Heart left ventricle (tissue), 16 donors: ENCODE measurements around the gene VIT. TPM values are rescaled to one million over a fixed set of nuclear protein-coding genes. Genes with fewer than 3 reads are reported as not detected.

Experiments used
- ATAC-seq, 4 donors: fragments of 200-7000 bp; cut with Tn5 transposase; one replicate each; pipeline ENCODE4 v1.9.1; 2020 to 2022; ENCODE audit warnings: moderate library complexity in 4 of 4, mild to moderate bottlenecking in 3 of 4, moderate number of reproducible peaks in 1 of 4
- DNase-seq, 5 donors: peaks; one replicate each; pipeline ENCODE4 v3.0.0-alpha.2; 2020
- H3K27ac ChIP-seq, 12 donors: fragments of 200-600 bp; sonication (generic) in 4 of 12; one replicate each; pipeline versions ENCODE4 v1.5.0 to v1.8.0; 2016 to 2022; ENCODE audit warnings: mild to moderate bottlenecking in 2 of 12
- H3K27me3 ChIP-seq, 9 donors: fragments of 200-600 bp; sonication (generic) in 2 of 9; one replicate each; pipeline versions ENCODE4 v1.5.1 to v1.8.0; 2016 to 2022; ENCODE audit warnings: mild to moderate bottlenecking in 3 of 9
- H3K36me3 ChIP-seq, 9 donors: fragments of 200-600 bp; sonication (generic) in 2 of 9; one replicate each; pipeline versions ENCODE4 v1.5.0 to v1.8.0; 2018 to 2022; ENCODE audit warnings: mild to moderate bottlenecking in 2 of 9
- H3K4me1 ChIP-seq, 12 donors: fragments of 200-600 bp; sonication (generic) in 4 of 12; one replicate each; pipeline versions ENCODE4 v1.5.0 to v1.8.0; 2016 to 2022; ENCODE audit warnings: mild to moderate bottlenecking in 3 of 12
- H3K4me3 ChIP-seq, 12 donors: fragments of 200-600 bp; sonication (generic) in 4 of 12; one replicate each; pipeline versions ENCODE4 v1.5.0 to v1.8.0; 2017 to 2022; ENCODE audit warnings: mild to moderate bottlenecking in 9 of 12, moderate library complexity in 4 of 12
- H3K9me3 ChIP-seq, 12 donors: fragments of 200-600 bp; sonication (generic) in 4 of 12; one replicate each; pipeline versions ENCODE4 v1.5.0 to v1.8.0; 2016 to 2022; ENCODE audit warnings: mild to moderate bottlenecking in 1 of 12
- POLR2A ChIP-seq, 2 donors: fragments of 450-650 bp; IDR thresholded peaks; one replicate each; pipeline ENCODE4 v1.6.1; 2017; ENCODE audit warnings: antibody characterized with exemption in 2 of 2, mild to moderate bottlenecking in 2 of 2, moderate library complexity in 2 of 2
- WGBS, 4 donors: extraction: QIAGEN DNeasy Blood & Tissue Kit in 2 of 4; methylation state at CpG; one replicate each; pipeline versions ENCODE4 v1.1.5 to v1.1.7; 2013 to 2018; 5-methylcytosine and 5-hydroxymethylcytosine counted together
- intact Hi-C, 10 donors: fragments of 100-400 bp; cut with DNase I; formaldehyde crosslinking; loops; one replicate each; pipeline versions ENCODE4 v1.11.1 to v1.14.2; 2022
- polyA plus RNA-seq, 2 donors: library from polyadenylated mRNA; stranded (reverse); fragments of 200-250 nt; gene quantifications; one replicate each; pipeline ENCODE4 v1.2.3, GENCODE V29; 2013
- total RNA-seq, 9 donors: library from RNA; depleted of rRNA in 2 of 9; stranded (reverse); fragments of >200 nt in 2 of 9; fragmentation: NEBNext Ultra II Directional in 3 of 9; extraction: Animal tissue kit (Norgen Biotek cat#: 25700) in 3 of 9; gene quantifications; one replicate each; pipeline versions ENCODE4 v1.1.0 to v1.2.4, GENCODE V29; 2016 to 2023
- TF ChIP-seq, protein P1 (sequence below), 12 donors: fragments of 200-600 bp; sonication (generic) in 4 of 12; IDR thresholded peaks; one replicate each; pipeline versions ENCODE4 v1.5.0 to v1.8.0; 2018 to 2022; ENCODE audit warnings: antibody characterized with exemption in 12 of 12, mild to moderate bottlenecking in 5 of 12
- donor health status: ischemic (EF 13 %, LVEDD 7.1; RV severe dilation, severe dysfunction).
- donor health status: healthy with polysubstance abuse.
- donor health status: DM: no; HTN: yes; CAD: no.
- donor health status: DM: no; HTN: no; CAD: no.
- donor health status: ischemic (EF 25% LVEDD 6.9; RV normal size, moderate dysfunction).
- donor health status: ischemic (EF 25% LVEDD 5.7; RV mildly dilated, moderate dysfunction).
- donor health status: healthy.
- donor health status: DM: yes; HTN: yes; CAD: no.
- donor health status: ischemic (EF 35%, LVEDD 5.7; RV mildly dilated, moderate dysfunction).
- donor health status: nonischemic (EF 11% LVEDD 7.7; RV severe dilation, severe dysfunction).
- donor health status: DM: yes; HTN: yes; CAD: no.
- donor health status: PGD.
- donor health status: ischemic (EF 29% LVEDD 5.4; RV normal size, mild dysfunction).
- donor health status: nonischemic (EF 23%, LVEDD 6.1; RV moderate dilation, normal function).

VIT gene
- total and polyA plus RNA-seq, 11 donors: 1.0 to 34.9 (median 4.9) TPM

- DNase-seq (peak in 4 of 5 donors; percentile 28 to 54 (median 38)), ATAC-seq (peak; percentile 28 to 65 (median 60))
- TF ChIP-seq, protein P1, sequence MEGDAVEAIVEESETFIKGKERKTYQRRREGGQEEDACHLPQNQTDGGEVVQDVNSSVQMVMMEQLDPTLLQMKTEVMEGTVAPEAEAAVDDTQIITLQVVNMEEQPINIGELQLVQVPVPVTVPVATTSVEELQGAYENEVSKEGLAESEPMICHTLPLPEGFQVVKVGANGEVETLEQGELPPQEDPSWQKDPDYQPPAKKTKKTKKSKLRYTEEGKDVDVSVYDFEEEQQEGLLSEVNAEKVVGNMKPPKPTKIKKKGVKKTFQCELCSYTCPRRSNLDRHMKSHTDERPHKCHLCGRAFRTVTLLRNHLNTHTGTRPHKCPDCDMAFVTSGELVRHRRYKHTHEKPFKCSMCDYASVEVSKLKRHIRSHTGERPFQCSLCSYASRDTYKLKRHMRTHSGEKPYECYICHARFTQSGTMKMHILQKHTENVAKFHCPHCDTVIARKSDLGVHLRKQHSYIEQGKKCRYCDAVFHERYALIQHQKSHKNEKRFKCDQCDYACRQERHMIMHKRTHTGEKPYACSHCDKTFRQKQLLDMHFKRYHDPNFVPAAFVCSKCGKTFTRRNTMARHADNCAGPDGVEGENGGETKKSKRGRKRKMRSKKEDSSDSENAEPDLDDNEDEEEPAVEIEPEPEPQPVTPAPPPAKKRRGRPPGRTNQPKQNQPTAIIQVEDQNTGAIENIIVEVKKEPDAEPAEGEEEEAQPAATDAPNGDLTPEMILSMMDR (IDR thresholded peaks at IDR 0.05): peak; percentile 83 to 97 (median 94)
- no peak for TF ChIP-seq POLR2A (IDR thresholded peaks at IDR 0.05)
- H3K27me3 ChIP-seq: no peaks in the 10 kb centered on the region
- no peak overlapping the region for H3K4me3 ChIP-seq
- WGBS, 4 donors: 34 to 36% (median 35%) methylated on average over 5 of the region's 5 CpGs
- H3K27ac ChIP-seq: no peak overlapping the region
- no peaks in the 10 kb centered on the region for H3K36me3 ChIP-seq
- H3K9me3 ChIP-seq: no peaks in the 10 kb centered on the region
- intact Hi-C loops: loop anchor here in 5 of 10 donors (5.0 to 10.0 kb wide), 3 partner anchors 220 to 433 kb away; partner anchors contain the start of gene CRIM1 (in 2 of the 5)
- H3K4me1 ChIP-seq: peaks cover 0 to 19% (median 0%) of the 10 kb centered on the region in 12 donors
Observed at GRCh38 chr2:36785179-36785795, 88.8 kb downstream of the VIT start.

DNA sequence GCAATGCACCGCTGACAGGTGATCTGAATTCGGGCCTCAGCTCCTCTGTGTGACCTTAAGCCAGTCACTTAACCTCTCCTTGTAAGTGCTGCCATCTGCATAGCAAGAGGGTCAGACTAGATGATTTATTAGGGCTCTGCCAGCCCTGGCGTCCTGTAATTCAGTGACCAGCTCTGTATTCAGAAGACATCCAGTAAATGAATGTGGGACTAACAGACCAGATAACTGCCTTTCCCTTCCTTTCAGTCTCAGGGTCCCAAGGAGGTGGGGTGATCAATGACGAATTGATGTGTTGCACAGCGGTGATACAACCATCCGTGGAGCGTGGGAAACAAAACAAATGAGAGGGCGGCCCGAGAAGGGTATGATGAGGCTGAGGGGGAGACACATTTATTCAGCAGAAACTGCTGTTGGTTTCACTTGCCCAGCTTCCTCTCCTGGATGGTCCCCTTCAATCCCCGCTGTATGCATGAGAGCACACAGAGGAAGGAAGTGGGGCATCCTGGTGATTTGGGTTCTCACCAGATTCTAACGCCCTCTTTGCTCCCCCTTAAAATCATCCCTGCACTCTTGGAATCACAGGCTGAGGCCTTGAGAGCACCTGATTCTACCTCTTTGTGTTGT is 92.8 kb downstream of the VIT start:
- Histone ChIP-seq H3K9me3 (no peaks in the 10 kb centered on the region), H3K27ac (no peak overlapping the region), H3K4me1 (peaks cover 0 to 6% (median 0%) of the 10 kb centered on the region in 12 donors), H3K27me3 (no peaks in the 10 kb centered on the region), H3K4me3 (no peak overlapping the region), H3K36me3 (no peaks in the 10 kb centered on the region)
- no peak for DNase-seq
- ATAC-seq: no peak
- 74 to 82% (median 78%) methylated on average over 11 of the region's 11 CpGs for WGBS, 4 donors
- intact Hi-C loops: loop anchor here in 5 of 10 donors (5.0 to 10.0 kb wide), 3 partner anchors 216 to 437 kb away; partner anchors contain the start of gene CRIM1 (in 2 of the 5)
- TF ChIP-seq, protein P1 (IDR thresholded peaks at IDR 0.05): no peak
- TF ChIP-seq POLR2A (IDR thresholded peaks at IDR 0.05): no peak

DNA sequence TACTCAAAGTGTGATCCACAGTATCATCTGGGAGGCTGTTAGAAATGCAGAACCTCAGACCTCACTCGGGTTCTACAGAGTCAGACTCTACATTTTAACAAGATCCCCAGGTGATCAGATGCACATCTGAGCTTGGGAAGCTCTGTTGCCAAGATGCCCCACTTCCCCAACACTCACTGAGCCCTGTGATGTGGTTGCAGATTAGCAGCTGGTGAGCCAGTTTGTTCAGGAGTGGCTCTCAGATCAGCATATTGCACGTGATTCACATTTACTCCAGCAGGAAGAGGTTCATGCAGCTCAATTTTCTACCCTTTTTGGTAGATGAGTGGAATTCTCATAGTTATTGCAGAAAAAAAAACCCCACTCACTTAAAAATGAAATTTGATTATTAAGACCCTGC is 96.4 kb downstream of the VIT start:
- 67 to 80% (median 70%) methylated on average over 2 of the region's 2 CpGs for WGBS, 4 donors
- ATAC-seq: no peak
- no peaks in the 10 kb centered on the region for H3K9me3 ChIP-seq
- no peak overlapping the region for H3K27ac ChIP-seq
- no peak overlapping the region for H3K4me3 ChIP-seq
- TF ChIP-seq, protein P1 (IDR thresholded peaks at IDR 0.05): no peak
- TF ChIP-seq POLR2A (IDR thresholded peaks at IDR 0.05): no peak
- no peaks in the 10 kb centered on the region for H3K36me3 ChIP-seq
- no peaks in the 10 kb centered on the region for H3K4me1 ChIP-seq
- no peaks in the 10 kb centered on the region for H3K27me3 ChIP-seq
- intact Hi-C loops: no loop called here
- DNase-seq: no peak

DNA sequence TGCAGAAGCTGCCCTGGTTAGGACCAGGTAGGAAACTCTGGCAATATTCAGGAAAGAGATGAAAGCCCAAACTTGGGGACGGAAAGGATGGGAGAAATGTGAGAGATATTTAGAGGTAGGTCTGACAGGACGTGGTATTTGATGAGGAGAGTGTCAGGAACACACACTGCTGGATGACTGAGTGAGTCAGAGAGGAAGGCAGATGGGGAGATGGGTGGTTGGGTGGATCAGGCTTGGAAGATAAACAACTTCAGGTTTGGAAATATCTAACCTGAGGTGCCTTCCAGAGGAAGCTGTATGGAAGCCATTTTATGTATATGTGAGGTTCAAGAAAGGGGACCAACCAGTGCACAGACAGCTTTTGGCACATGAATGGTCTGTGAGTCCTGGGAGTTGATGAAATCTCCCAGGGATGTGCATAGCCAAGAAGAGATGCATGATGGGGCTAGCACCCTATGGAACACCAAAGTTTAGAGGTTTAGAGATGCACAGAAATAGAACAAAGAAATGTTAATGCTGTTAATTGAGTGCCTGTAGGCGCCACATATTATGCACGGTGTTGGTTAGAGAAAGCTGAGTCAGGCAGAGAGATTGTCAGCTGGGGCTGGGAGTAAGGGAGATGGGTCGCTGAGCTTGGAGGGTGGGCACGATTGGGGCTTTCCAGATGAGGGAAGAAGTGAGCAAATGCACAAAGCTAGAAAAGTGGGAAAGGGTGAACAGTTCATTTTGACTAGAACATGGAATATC is 101.0 kb downstream of the VIT start:
- whole genome bisulfite sequencing, 4 donors: 57 to 68% (median 59%) methylated on average over 6 of the region's 6 CpGs
- intact Hi-C loops: no loop called here
- Histone ChIP-seq H3K27me3 (no peaks in the 10 kb centered on the region), H3K4me1 (no peaks in the 10 kb centered on the region), H3K27ac (no peak overlapping the region), H3K36me3 (no peaks in the 10 kb centered on the region), H3K9me3 (peaks cover 0 to under 1% (median 0%) of the 10 kb centered on the region in 12 donors), H3K4me3 (no peak overlapping the region)
- ATAC-seq (no peak), DNase-seq (no peak)
- TF ChIP-seq POLR2A (IDR thresholded peaks at IDR 0.05): no peak
